Inferior parietal cortex (tissue), 1 donor: Measurements from ENCODE around the gene ITPKB.
"Not testable (repeated sequence)": the region's sequence is repeated elsewhere in the genome, so short reads cannot be mapped to it uniquely, and the experiment has no call there.

Source experiments
- DNase-seq: peaks from one replicate; pipeline ENCODE4 v3.0.0-alpha.2; 2016; ENCODE audit errors: extremely low spot score

ITPKB gene

DNA sequence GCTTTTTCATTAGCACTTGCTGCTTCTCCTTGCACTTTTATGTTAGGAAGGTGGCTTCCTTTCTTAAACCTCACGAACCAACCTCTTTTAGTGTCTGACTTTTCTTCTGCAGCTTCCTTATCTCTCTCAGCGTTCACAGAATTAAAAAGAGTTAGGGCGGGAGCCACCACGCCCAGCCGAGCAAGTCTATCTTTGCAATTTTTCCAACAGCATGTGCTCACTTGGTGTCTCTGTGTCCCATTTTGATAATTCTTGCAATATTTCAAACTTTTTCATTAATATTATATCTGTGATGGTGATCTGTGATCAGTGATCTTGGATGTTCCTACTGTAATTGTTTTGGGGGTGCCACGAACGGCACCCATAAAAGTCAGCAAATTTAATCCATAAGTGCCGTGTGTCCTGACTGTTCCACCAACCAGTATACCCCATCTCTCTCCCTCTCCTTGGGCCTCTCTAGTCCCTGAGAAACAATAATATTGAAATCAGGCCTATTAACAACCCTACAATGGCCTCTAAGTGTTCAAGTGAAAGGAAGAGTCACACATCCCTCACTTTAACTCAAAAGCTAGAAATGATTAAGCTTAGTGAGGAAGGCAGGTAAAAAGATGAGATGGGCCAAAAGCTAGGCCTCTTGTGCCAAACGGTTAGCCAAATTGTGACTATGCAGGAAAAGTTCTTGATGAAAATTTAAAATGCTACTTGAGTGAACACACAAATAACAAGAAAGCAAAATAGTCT, 15.9 kb upstream of the ITPKB start:
- DNase-seq, result no peak

DNA sequence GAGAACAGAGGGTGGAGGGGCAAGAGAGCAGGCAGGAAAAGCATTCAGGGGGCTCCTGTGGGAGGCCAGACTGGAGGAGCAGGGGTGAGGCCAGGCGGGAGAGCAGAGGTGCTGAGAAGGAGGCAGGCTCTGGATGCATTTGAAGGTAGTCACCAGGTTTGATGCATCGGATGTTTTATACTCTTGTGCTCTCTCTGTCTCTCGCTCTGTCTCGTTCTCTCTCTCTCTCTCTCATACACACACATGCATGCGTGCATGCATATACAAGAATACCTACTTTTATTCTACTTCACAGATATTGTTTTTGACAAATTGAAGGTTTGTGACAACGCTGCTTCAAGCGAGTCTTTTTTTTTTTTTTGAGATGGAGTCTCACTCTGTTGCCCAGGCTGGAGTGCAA, 15.0 kb upstream of the ITPKB start:
- no peak for DNase-seq

DNA sequence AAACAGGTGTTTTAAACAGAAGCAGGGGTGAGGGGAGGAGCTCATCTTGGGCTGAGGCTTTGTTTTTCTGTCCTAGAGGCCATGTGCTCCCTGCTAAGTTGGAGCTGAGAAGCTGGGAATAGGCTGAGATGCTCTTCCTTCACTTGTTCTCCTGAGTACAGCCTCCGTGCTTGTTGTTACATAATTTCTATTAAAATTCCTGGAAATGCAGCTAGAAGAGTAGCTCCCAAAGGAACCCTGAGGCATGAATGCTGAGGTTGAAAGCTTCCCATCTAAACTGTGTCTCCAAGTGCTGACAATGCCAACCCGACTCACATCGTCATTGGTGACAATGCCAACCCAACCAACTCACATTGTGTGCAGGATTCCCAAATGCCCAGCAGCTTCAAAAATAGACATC, 12.6 kb upstream of the ITPKB start:
- peak; percentile 30 for DNase-seq

DNA sequence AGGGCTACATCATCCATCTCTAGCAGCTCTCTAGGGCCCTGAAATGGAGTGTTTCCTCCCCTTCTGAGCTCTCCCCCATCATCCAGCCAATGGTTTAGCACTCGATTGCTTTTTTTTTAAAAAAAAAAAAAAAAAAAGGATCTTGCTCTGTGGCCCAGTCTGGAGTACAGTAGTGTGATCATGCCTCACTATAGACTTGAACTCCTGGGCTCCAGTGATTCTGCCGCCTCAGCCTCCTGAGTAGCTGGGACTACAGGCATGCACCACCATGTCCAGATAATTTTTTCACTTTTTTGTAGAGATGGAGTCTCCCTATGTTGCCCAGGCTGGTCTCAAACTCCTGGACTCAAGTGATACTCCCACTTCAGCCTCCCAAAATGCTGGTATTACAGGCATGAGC, 12.1 kb upstream of the ITPKB start:
- no peak for DNase-seq

DNA sequence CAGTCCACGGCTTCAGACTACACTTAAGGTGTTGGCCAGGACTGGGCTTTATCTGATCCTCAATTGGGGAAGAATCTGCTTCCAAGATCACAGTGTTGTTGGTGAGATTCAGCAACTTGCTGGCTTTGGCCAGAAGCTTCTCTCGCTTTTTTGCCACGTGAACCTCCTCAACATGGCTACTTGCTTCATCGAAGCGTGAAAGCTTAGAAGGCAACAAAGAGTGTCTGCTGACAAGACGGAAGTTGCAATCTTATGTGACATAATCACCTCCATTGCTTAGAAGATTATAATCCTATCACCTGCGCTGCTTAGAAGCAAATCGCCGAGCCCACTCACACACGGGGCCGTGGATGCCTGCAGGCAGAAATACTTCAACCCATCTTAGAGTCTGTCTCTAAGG, 10.4 kb upstream of the ITPKB start:
- DNase-seq, result no peak

GRCh38 chr1:226748306-226748705, 9.2 kb upstream of the ITPKB start:
- DNase-seq, result no peak

GRCh38 chr1:226747519-226748263, 8.6 kb upstream of the ITPKB start:
- DNase-seq, result not testable (repeated sequence)

GRCh38 chr1:226743259-226743658, 4.2 kb upstream of the ITPKB start:
- DNase-seq, result no peak

GRCh38 chr1:226741009-226741408, 1.9 kb upstream of the ITPKB start:
- no peak for DNase-seq

GRCh38 chr1:226739696-226740065, 599 bp upstream of the ITPKB start:
- no peak for DNase-seq

GRCh38 chr1:226738421-226738994, 574 bp downstream of the ITPKB start:
- DNase-seq, result peak; percentile 52

DNA sequence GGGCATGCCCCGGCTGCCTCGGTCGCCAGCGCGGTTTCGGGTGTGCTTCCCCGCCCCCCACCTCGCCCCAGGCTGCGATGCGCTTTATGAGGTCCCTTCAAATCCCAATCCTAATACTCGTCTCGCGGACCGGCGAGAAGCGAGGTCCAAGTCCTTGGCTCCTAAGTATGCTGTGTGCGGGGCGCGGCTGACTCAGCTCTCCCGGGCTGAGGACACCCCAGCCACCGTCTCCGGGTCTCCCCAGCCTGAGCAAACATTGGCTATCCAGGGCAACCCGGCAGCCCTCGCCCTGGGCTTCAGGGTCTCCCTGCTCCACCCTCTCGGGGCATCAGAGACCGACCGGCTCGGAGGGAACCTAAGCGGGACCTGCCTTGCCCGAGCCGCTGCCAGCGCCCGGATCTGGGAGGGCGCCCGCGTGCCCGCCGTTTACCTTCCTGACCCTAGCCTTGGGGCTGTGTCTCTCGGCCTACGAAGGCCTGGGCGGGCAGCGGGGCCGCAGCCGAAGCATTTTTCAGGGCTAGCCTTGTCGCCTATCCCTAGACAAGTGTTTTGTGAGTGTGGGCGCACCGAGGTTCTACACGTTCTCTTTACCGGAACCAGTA, 1.2 kb downstream of the ITPKB start:
- peak; percentile 52 for DNase-seq

GRCh38 chr1:226736908-226737818, 1.9 kb downstream of the ITPKB start:
- peak; percentile 61 for DNase-seq

DNA sequence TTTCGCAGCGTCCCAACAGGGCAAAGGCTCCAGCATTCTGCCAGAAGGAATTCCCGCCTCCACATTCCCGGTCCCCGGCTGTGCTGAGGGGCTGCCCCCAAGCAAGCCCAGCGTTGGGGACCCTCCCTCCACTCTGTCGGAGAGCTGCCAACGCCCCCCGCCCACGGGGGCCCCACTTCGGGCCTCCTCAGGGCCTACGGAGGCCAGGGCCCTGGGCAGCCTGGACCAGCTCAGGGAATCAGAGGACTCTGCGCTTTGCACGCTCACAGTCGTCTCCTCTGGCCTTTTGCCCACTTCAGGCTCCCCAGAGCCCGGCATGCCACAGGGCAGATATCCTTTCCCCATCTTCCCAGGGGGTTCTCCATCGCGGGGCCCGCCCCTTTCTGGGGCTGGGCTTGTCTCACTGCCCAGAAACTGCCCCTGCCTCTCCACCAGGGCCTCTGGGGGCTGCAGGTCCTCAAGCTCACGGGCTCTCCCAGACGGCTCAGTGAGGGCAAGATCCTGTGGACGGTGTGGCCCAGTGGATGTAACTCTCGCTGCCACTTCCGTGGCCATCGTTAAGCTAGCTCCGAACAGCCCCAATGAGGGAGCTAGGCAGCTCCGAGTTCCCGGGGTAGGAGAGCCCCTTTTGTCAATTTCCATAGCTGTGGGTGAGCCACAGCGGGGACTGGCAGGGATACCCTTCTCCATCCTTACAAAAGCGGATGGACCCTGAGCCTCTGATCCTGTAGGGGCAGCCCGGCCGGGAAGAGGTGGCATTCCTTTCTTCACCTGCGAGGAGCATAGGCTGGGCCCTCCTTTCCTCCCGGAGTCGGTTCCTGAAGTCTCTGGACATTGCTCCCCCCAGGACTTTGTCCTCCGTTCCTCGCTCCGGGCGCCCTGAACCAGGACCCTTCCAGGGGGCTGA, 2.8 kb downstream of the ITPKB start:
- peak; percentile 35 for DNase-seq

- no peak for DNase-seq
Observed at GRCh38 chr1:226735576-226735975, 3.5 kb downstream of the ITPKB start.

GRCh38 chr1:226734611-226735153, 4.4 kb downstream of the ITPKB start:
- no peak for DNase-seq

- no peak for DNase-seq
Observed at GRCh38 chr1:226733876-226734275, 5.2 kb downstream of the ITPKB start.

- no peak for DNase-seq
Observed at GRCh38 chr1:226733304-226733703, 5.8 kb downstream of the ITPKB start.

GRCh38 chr1:226732856-226733291, 6.2 kb downstream of the ITPKB start:
- DNase-seq, result no peak

DNA sequence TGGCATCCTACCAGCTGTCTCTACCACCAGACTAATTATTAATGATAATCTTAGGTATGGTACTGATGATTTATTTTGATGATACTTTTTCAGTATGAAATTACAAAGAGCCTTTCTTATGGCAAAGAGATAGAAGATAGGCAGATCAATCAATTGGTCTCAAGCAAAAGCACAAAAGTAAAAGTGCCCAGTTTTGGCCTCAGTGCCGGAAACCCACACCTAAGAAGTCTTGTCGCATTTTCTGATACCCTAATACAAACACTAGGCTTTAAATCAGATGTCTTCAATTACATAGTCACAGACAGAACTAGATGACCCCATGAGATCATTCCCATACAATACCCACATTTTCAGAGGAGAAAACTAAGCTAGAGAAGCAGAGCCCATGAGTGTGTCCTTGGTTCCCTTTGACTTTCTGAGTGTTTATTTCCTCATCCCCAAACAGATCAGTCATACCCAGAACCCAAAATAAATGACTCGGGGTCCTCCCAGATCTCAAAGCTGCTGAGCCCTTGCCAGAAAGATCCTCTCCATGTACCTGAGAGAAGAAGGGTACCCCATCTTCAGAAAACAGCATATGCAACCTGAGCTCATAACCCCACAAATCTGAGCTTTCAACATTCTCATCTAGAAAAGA, 7.7 kb downstream of the ITPKB start:
- DNase-seq, result no peak
